ENCODE measurements around the gene PTK7. TPM values are rescaled to one million over a fixed set of nuclear protein-coding genes. Genes with fewer than 3 reads are reported as not detected.

PTK7 gene
- total and polyA plus RNA-seq, 2 of the 8 experiments (the other 6 are each of a cell fraction or from before 2014, with no cell fraction given) = 110 to 138 TPM

DNA sequence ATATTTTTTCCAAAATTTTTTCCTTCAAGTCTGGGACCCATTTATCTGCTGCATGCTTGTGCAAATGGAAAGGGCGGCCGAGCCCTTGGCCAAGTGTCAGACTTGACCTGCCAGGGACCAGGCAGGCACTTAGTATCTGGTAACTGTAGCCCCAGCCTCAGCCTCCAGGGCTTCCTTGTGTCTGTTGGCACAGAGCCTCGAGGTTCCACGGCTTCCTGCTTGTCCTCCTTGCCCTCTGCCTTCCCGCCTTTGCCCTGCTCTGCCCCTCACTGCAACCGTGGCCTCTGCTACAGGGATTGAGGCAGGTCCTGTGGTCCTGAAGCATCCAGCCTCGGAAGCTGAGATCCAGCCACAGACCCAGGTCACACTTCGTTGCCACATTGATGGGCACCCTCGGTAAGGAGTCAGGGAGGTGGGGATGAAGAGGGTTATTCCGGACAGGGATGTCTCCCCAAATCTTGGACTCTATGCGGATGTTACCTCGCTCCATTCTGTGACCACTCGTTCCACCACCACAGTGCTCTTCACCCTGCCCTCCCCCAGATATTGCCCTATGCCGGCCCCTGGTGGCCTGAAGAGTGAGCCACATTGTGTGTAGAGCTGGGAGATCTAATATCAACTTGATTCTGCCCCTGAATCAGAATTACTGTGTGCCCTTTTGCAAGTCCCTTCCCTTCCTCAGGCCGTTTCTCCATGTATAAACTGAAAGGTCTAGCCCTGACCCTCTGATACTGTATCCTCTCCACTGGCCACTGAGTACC, 53.5 kb downstream of the PTK7 start:
- no peak overlapping the region for H2BK5ac ChIP-seq (ENCODE audit: low read depth, low read length)
- no peak overlapping the region; a peak in 1 of 7 replicates for H3K9ac ChIP-seq (replicated peaks in 1 of 4; ENCODE audit: extremely low read depth in 1 of 4, low read depth in 3 of 4, low read length in 3 of 4)
- peak overlapping the region; percentile 5; the same call in 1 of the 2 replicates for H4K8ac ChIP-seq (ENCODE audit: extremely low read depth, insufficient read depth, low read length)
- DNase-seq (ENCODE audit: low read depth in 1 of 2, low spot score in 2 of 2) (peak in 1 of 2 experiments; percentile 63), FAIRE-seq (no peak)
- H3K4me3 ChIP-seq (ENCODE audit: extremely low read depth in 1 of 4, insufficient read depth in 2 of 4, low read depth in 3 of 4, low read length in 4 of 4) = no peak overlapping the region
- H3K23ac ChIP-seq (ENCODE audit: insufficient read length) = no peak overlapping the region
- no peaks in the 10 kb centered on the region for H3K27me3 ChIP-seq (replicated peaks in 1 of 4; ENCODE audit: control insufficient read depth in 3 of 4, extremely low read depth in 1 of 4, insufficient read depth in 3 of 4, low read length in 3 of 4)
- no peak overlapping the region for H3K4ac ChIP-seq (replicated peaks; ENCODE audit: insufficient read length, low read depth, low read length)
- peaks cover 12 to 20% of the 10 kb centered on the region in 2 experiments for H4K20me1 ChIP-seq (replicated peaks in 1 of 2; ENCODE audit: control insufficient read depth in 1 of 2, insufficient read depth in 2 of 2, low read length in 2 of 2)
- H2BK120ac ChIP-seq (replicated peaks; ENCODE audit: low read depth, low read length) = no peak overlapping the region
- ChIA-PET POLR2A (ENCODE audit: partially characterized antibody) (interaction anchor here (0.7 to 1.4 kb wide), 5 partner anchors 53 to 70 kb away, joined by 3 to 9 read pairs (median 4); partner anchors contain the start of genes KLC4, MRPL2 and PTK7), CTCF (ENCODE audit: partially characterized antibody) (interaction anchor here (0.6 to 4.0 kb wide), 28 partner anchors 10 to 228 kb away, joined by 3 to 27 read pairs (median 4); partner anchors contain the start of genes KLHDC3 and MEA1)
- H3K18ac ChIP-seq (ENCODE audit: extremely low read depth, low read length) = no peak overlapping the region
- WGBS, 2 experiments (ENCODE audit: extremely low coverage in 1 of 2, insufficient coverage in 1 of 2, insufficient read length in 1 of 2, insufficient replicate concordance in 2 of 2, low coverage in 1 of 2, low lambda C conversion rate in 2 of 2, missing lambda C conversion rate in 1 of 2) = 84% methylated on average over 15 of the region's 15 CpGs; no CpG with 5 or more reads in 1 of the 2 experiments
- no peak overlapping the region for H3K14ac ChIP-seq (ENCODE audit: insufficient read length)
- no peaks in the 10 kb centered on the region for H3K23me2 ChIP-seq (ENCODE audit: low read depth, low read length)
- H3K79me1 ChIP-seq (ENCODE audit: low read depth, low read length) = peaks cover 15% of the 10 kb centered on the region; the same call in 1 of the 2 replicates
- peaks cover 2 to 13% (median 10%) of the 10 kb centered on the region in 4 experiments; a peak in 6 of 8 replicates for H3K36me3 ChIP-seq (ENCODE audit: control insufficient read depth in 2 of 4, insufficient read depth in 4 of 4, low read length in 3 of 4)
- peaks cover 0 to 14% (median 5%) of the 10 kb centered on the region in 4 experiments for H3K4me1 ChIP-seq (replicated peaks in 1 of 4; ENCODE audit: control insufficient read depth in 3 of 4, insufficient read depth in 4 of 4, low read length in 3 of 4)
- H3K4me2 ChIP-seq (ENCODE audit: insufficient read depth in 1 of 2, low read depth in 2 of 2, low read length in 2 of 2) = no peak overlapping the region
- H2BK12ac ChIP-seq (ENCODE audit: low read depth, low read length) = peak overlapping the region; percentile 71; the same call in 1 of the 2 replicates
- H2BK20ac ChIP-seq (ENCODE audit: low read length) = no peak overlapping the region
- H3K27ac ChIP-seq (ENCODE audit: low read depth, low read length) = no peak overlapping the region
- H2AFZ ChIP-seq (ENCODE audit: low read length) = no peak overlapping the region
- no peaks in the 10 kb centered on the region for H3K9me3 ChIP-seq (ENCODE audit: insufficient read depth in 2 of 2, low read depth in 1 of 2, low read length in 1 of 2)
- H4K91ac ChIP-seq (replicated peaks; ENCODE audit: insufficient read length, low read length) = peak overlapping the region; percentile 29
- H3K79me2 ChIP-seq (ENCODE audit: control insufficient read depth in 1 of 2, insufficient read depth in 2 of 2, low read length in 2 of 2) = peaks cover 0 to 25% of the 10 kb centered on the region in 2 experiments; a peak in 2 of 4 replicates
- no peak overlapping the region for H3K56ac ChIP-seq (replicated peaks; ENCODE audit: insufficient read length, low read depth, low read length)
- H2BK15ac ChIP-seq (ENCODE audit: low read length) = no peak overlapping the region
- H2AK5ac ChIP-seq (ENCODE audit: low read depth, low read length) = no peak overlapping the region
- H4K5ac ChIP-seq (ENCODE audit: insufficient read length, low read depth, low read length) = no peak overlapping the region
- TF ChIP-seq NANOG (IDR thresholded peaks at IDR 0.05; ENCODE audit: insufficient read depth, low read depth, low read length, poor library complexity, severe bottlenecking) = no peak
- no peak for TF ChIP-seq SP1 (IDR thresholded peaks at IDR 0.05; ENCODE audit: low read depth, low read length)
- TF ChIP-seq PHF8 (conservative IDR thresholded peaks at IDR 0.05; ENCODE audit: low read depth, low read length) = no peak
- no peak for TF ChIP-seq MAX (IDR thresholded peaks at IDR 0.05)
- no peak for TF ChIP-seq HDAC2 (IDR thresholded peaks at IDR 0.05; ENCODE audit: borderline replicate concordance in 1 of 2, low read depth in 2 of 2, low read length in 2 of 2)
- no peak for TF ChIP-seq CHD2 (IDR thresholded peaks at IDR 0.05; ENCODE audit: low read length)
- TF ChIP-seq, protein P1, sequence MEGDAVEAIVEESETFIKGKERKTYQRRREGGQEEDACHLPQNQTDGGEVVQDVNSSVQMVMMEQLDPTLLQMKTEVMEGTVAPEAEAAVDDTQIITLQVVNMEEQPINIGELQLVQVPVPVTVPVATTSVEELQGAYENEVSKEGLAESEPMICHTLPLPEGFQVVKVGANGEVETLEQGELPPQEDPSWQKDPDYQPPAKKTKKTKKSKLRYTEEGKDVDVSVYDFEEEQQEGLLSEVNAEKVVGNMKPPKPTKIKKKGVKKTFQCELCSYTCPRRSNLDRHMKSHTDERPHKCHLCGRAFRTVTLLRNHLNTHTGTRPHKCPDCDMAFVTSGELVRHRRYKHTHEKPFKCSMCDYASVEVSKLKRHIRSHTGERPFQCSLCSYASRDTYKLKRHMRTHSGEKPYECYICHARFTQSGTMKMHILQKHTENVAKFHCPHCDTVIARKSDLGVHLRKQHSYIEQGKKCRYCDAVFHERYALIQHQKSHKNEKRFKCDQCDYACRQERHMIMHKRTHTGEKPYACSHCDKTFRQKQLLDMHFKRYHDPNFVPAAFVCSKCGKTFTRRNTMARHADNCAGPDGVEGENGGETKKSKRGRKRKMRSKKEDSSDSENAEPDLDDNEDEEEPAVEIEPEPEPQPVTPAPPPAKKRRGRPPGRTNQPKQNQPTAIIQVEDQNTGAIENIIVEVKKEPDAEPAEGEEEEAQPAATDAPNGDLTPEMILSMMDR (IDR thresholded peaks at IDR 0.05; ENCODE audit: control extremely low read depth in 1 of 3, insufficient read depth in 1 of 3, low read depth in 1 of 3, low read length in 3 of 3) = peak; percentile 72 to 82 (median 80)
